GM12864 (cell line): ENCODE data around the gene ZSCAN5A.
"Not testable (repeated sequence)": the region's sequence is repeated elsewhere in the genome, so short reads cannot be mapped to it uniquely, and the experiment has no call there.

Experiments
- DNase-seq: peaks from one replicate; pipeline ENCODE4 v3.0.0-alpha.2; 2011; ENCODE audit warnings: low read depth
- H3K4me3 ChIP-seq: 2 replicates; pipeline ENCODE4 v1.5.1; 2011; ENCODE audit warnings: mild to moderate bottlenecking, low read depth, low read length, control low read depth
- TF ChIP-seq, protein P1 (sequence below): IDR thresholded peaks from 2 replicates; pipeline ENCODE4 v1.5.1; 2011; ENCODE audit warnings: low read depth, mild to moderate bottlenecking, moderate library complexity, low read length, control low read depth, inconsistent platforms; ENCODE audit errors: missing control alignments

Gene ZSCAN5A

DNA sequence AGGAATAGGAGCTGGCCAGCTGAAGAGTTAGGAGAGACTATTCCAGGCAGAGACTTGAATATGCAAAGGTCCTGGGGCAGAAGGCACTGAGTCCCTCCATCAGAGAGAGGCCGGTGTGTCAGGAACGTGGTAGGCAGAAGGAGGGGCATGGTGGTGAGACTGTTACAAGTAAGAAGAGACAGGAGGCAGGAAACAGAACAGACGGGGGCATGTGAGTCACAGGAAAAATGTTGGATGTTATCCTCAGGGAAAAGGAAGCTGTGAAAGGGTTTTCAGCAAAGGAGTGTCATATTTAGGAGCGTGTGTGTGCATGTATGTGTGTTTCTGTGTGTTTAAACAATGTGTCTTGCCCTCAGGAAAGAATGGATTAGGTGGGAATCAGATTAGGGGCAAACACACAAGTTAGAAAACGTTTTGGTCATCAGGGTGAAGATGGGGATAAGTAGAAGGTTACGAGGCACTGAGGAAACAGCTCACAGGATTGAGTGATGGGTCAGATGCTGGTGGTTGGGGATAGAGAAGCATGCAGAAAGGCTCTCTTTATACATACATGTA, 41.0 kb downstream of the ZSCAN5A start:
- DNase-seq, result no peak
- no peak overlapping the region for H3K4me3 ChIP-seq
- TF ChIP-seq, protein P1, sequence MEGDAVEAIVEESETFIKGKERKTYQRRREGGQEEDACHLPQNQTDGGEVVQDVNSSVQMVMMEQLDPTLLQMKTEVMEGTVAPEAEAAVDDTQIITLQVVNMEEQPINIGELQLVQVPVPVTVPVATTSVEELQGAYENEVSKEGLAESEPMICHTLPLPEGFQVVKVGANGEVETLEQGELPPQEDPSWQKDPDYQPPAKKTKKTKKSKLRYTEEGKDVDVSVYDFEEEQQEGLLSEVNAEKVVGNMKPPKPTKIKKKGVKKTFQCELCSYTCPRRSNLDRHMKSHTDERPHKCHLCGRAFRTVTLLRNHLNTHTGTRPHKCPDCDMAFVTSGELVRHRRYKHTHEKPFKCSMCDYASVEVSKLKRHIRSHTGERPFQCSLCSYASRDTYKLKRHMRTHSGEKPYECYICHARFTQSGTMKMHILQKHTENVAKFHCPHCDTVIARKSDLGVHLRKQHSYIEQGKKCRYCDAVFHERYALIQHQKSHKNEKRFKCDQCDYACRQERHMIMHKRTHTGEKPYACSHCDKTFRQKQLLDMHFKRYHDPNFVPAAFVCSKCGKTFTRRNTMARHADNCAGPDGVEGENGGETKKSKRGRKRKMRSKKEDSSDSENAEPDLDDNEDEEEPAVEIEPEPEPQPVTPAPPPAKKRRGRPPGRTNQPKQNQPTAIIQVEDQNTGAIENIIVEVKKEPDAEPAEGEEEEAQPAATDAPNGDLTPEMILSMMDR, result no peak

DNA sequence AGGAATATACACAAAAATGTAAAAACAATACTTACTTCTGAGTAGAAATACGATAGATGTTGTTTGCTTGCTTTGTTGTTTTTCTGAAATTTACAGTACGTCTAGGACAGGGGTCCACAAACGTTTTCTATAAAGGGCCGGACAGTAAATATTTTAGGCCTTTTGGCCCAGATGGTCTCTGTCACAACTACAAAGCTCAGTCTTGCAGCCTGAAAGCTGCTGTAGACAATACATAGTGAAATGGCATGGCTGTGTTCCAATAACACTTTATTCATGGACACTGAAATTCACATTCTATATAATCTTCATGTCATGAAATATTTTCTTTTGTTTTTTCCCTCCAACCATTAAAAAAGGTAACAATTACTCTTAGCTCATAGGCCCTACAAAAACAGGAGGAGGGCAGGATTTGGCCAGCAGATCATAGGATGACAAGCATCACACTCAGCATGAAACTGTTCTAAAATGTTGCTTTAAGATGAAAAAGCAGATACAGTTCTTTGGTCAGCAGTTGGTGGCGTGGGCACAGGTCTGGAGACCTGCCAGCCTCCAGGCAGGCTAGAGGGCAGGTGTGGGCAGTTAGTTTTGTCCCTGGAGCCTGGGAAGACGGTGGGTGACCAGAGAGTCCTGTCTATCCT, 42.4 kb downstream of the ZSCAN5A start, which contains the start of gene EDDM13:
Gene EDDM13, plus strand, starts transcription at position 588 of the 638 bp plus-strand sequence. CDS start 87 bp downstream, outside the sequence.
- no peak for DNase-seq
- TF ChIP-seq, protein P1, result no peak
- no peak within 1 kb of the TSS for H3K4me3 ChIP-seq

DNA sequence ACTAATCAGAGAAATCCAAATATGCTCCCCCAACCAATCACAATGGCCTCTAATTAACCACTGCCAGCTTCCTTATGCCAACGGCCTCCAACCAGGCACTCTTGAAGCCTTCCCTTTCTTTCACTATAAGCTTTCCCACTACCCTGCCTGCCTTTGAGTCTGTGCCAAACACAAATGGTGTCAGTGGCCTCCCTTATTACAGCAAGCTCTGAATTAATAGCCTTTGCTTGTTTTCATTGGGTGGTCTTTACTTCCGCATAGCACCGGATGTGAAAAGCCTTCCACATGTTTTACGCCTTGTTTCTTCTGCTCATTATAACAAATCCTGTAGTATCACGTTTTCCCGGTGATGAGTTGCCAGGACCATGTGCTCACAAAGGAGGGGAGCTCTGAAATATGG, 43.5 kb downstream of the ZSCAN5A start:
- H3K4me3 ChIP-seq, result no peak overlapping the region
- no peak for DNase-seq
- TF ChIP-seq, protein P1, result no peak

DNA sequence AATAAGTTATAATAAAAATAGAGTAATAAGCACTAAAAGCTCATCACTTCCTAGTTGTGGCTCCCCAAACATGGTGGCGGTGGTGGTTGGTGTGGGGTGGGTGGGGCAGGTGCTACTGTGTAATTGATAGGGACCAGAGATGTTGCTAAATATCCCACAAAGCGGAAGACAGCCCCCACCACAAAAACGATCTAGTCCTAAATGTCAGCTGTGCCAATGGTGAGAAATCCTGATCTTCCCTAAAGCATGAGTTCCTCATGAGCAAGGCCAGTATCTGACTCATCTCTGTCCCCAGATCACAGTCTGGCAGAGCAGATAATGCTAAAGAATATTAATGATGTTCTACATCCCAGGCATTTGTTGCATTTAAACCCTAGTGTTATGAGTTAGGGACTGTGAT, 44.0 kb downstream of the ZSCAN5A start:
- TF ChIP-seq, protein P1, result no peak
- no peak overlapping the region for H3K4me3 ChIP-seq
- DNase-seq, result no peak

DNA sequence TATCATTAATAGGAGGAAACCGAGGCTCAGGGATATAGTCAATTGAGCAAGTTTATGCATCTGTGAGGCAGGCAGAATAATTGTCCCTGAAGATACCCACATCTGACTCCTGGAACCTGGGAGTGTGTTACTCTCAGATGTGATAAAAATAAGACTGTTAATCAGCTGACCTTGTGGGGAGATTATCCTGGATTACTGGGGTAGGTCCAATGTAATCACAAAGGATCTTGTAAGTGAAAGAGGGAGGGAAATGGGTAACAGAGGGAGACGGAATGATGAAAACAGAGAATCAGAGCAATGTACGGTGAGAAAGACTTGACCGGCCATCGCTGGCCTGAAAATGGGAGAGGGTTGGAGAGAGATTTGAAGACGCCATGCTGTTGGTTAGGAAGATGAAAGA, 45.3 kb downstream of the ZSCAN5A start:
- no peak overlapping the region for H3K4me3 ChIP-seq
- DNase-seq, result no peak
- TF ChIP-seq, protein P1, result no peak

DNA sequence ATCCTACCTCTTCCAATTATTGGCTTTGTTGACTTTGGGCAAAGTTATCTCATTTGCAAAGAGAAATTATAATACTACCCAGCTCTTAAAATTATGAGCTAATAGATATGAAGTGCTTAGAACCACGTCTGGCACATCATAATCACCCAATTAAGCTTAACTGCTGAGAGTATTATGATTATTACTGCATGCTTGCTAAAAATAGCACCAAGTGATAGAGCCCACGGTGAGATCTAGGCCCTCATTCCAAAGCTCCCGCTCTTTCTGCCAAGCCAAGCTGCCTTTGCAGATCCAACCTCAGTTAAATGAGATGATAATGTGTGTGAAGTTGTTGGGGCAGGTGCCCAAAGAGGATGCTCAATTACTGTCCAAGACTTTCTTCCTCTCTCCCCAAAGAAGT, 48.6 kb downstream of the ZSCAN5A start:
- DNase-seq, result no peak
- no peak overlapping the region for H3K4me3 ChIP-seq
- TF ChIP-seq, protein P1, result no peak

DNA sequence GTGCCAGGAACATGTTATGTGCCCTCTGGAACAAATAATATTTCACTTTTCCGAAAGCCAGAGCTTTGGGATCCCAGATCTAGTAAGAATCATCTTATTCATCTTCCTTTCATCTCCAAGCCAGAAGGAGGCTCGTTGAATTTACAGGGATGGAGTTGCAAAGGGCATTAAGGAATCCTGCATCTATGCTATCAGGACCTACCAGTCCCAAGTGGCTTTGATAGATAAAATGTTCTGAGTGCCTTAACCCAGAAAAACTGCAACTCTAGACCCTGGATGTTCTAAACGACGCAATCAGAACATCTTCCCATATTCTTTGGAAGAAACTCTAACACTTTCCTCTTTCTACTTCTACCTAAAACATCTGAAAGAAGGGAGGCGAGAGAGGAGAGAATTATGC, 51.3 kb downstream of the ZSCAN5A start:
- no peak for DNase-seq
- no peak overlapping the region for H3K4me3 ChIP-seq
- TF ChIP-seq, protein P1, result no peak

DNA sequence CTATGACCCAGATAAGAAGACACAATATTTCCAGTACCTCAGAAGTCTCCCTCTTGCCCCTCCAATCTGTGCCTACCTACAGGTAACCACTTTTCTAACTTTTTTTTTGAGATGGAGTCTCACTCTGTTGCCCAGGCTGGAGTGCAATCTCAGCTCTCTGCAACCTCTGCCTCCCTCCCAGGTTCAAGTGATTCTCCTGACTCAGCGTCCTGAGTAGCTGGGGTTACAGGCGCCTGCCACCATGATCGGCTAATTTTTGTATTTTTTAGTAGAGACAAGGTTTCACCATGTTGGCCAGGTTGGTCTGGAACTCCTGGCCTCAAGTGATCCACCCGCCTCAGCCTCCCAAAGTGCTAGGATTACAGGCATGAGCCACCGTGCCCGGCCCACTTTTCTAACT, 52.7 kb downstream of the ZSCAN5A start:
- not testable (repeated sequence) for H3K4me3 ChIP-seq, DNase-seq
